Mesenchymal stem cell (in vitro differentiated cells and primary cell): ENCODE measurements around the gene ZFYVE19.

Experiments
- DNase-seq: peaks from one replicate; pipeline ENCODE4 v3.0.0-alpha.2; 2013
- H2AFZ ChIP-seq: one replicate; pipeline ENCODE4 v1.6.1; 2013; ENCODE audit warnings: low read depth, mild to moderate bottlenecking, control low read depth, inconsistent platforms, low read length, moderate library complexity
- H2AK5ac ChIP-seq: 2 replicates; pipeline ENCODE4 v1.6.1; 2013; ENCODE audit warnings: low read length, moderate library complexity, mild to moderate bottlenecking, inconsistent platforms; ENCODE audit not compliant: severe bottlenecking
- H2BK120ac ChIP-seq: one replicate; pipeline ENCODE4 v1.6.1; 2013; ENCODE audit warnings: low read depth, mild to moderate bottlenecking, inconsistent platforms, low read length, moderate library complexity
- H2BK12ac ChIP-seq, 2 experiments: one replicate each; pipeline ENCODE4 v1.6.1; 2013; ENCODE audit warnings: inconsistent platforms in 2 of 2, low read length in 2 of 2, mild to moderate bottlenecking in 2 of 2, moderate library complexity in 2 of 2, control low read depth in 1 of 2
- H2BK15ac ChIP-seq: one replicate; pipeline ENCODE4 v1.6.1; 2013; ENCODE audit warnings: mild to moderate bottlenecking, low read depth, inconsistent platforms; ENCODE audit not compliant: poor library complexity, severe bottlenecking
- H2BK5ac ChIP-seq: 2 replicates; pipeline ENCODE4 v1.6.1; 2013; ENCODE audit warnings: low read depth, mild to moderate bottlenecking, low read length, control low read depth, inconsistent platforms; ENCODE audit not compliant: poor library complexity, severe bottlenecking
- H3K14ac ChIP-seq, 2 experiments: one replicate each; pipeline ENCODE4 v1.6.1; 2013; ENCODE audit warnings: inconsistent platforms in 2 of 2, low read length in 2 of 2, control low read depth in 1 of 2, mild to moderate bottlenecking in 1 of 2, moderate library complexity in 1 of 2
- H3K18ac ChIP-seq, 2 experiments: one replicate each; pipeline ENCODE4 v1.6.1; 2013; ENCODE audit warnings: inconsistent platforms in 2 of 2, low read length in 2 of 2, control low read depth in 1 of 2, low read depth in 1 of 2, mild to moderate bottlenecking in 1 of 2
- H3K23ac ChIP-seq, 2 experiments: one replicate each; pipeline ENCODE4 v1.6.1; 2013; ENCODE audit warnings: inconsistent platforms in 2 of 2, low read length in 2 of 2, mild to moderate bottlenecking in 2 of 2, moderate library complexity in 2 of 2, control low read depth in 1 of 2
- H3K27ac ChIP-seq: 2 replicates; pipeline ENCODE4 v1.5.1; 2013; ENCODE audit warnings: mild to moderate bottlenecking, moderate library complexity, low read length, control low read depth, inconsistent platforms; ENCODE audit not compliant: poor library complexity, severe bottlenecking
- H3K27me3 ChIP-seq, 2 experiments: 2 replicates each; pipeline versions ENCODE4 v1.6.1 to v1.7.0; 2013; ENCODE audit warnings: low read length in 2 of 2, mild to moderate bottlenecking in 2 of 2, moderate library complexity in 2 of 2, control low read depth in 1 of 2, inconsistent platforms in 1 of 2; ENCODE audit not compliant: control insufficient read depth in 1 of 2, insufficient read depth in 1 of 2
- H3K36me3 ChIP-seq, 2 experiments: 2 replicates each; pipeline versions ENCODE4 v1.6.1 to v1.7.0; 2013; ENCODE audit warnings: low read length in 2 of 2, control low read depth in 1 of 2, inconsistent platforms in 1 of 2, low read depth in 1 of 2, mild to moderate bottlenecking in 1 of 2; ENCODE audit not compliant: insufficient read depth in 2 of 2, control insufficient read depth in 1 of 2
- H3K4ac ChIP-seq, 2 experiments: one replicate each; pipeline ENCODE4 v1.6.1; 2013; ENCODE audit warnings: inconsistent platforms in 2 of 2, low read length in 2 of 2, mild to moderate bottlenecking in 2 of 2, moderate library complexity in 2 of 2, control low read depth in 1 of 2, low read depth in 1 of 2
- H3K4me1 ChIP-seq: 2 replicates; pipeline ENCODE4 v1.6.1; 2013; ENCODE audit warnings: low read depth, low read length, control low read depth; ENCODE audit not compliant: control insufficient read depth, insufficient read depth
- H3K4me2 ChIP-seq: 2 replicates; pipeline ENCODE4 v1.6.1; 2013; ENCODE audit warnings: low read length, mild to moderate bottlenecking, inconsistent platforms; ENCODE audit not compliant: poor library complexity, severe bottlenecking
- H3K4me3 ChIP-seq, 2 experiments: 2 replicates each; pipeline versions ENCODE4 v1.5.1 to v1.7.0; 2013; ENCODE audit warnings: low read length in 2 of 2, mild to moderate bottlenecking in 2 of 2, control low read depth in 1 of 2, low read depth in 1 of 2; ENCODE audit not compliant: insufficient read depth in 1 of 2
- H3K79me1 ChIP-seq: replicated peaks from 2 replicates; pipeline ENCODE4 v1.6.1; 2013; ENCODE audit warnings: mild to moderate bottlenecking, control low read depth, low read length, inconsistent platforms; ENCODE audit not compliant: poor library complexity, severe bottlenecking
- H3K9ac ChIP-seq: 2 replicates; pipeline ENCODE4 v1.7.0; 2013; ENCODE audit warnings: mild to moderate bottlenecking, low read length, moderate library complexity
- H3K9me3 ChIP-seq: 2 replicates; pipeline ENCODE4 v1.7.0; 2013; ENCODE audit warnings: mild to moderate bottlenecking, low read length; ENCODE audit not compliant: control insufficient read depth
- H4K8ac ChIP-seq: one replicate; pipeline ENCODE4 v1.6.1; 2013; ENCODE audit warnings: inconsistent platforms, mild to moderate bottlenecking, low read length, moderate library complexity
- H4K91ac ChIP-seq: one replicate; pipeline ENCODE4 v1.6.1; 2013; ENCODE audit warnings: mild to moderate bottlenecking, low read length, inconsistent platforms
- WGBS: methylation state at CpG from one replicate; pipeline ENCODE4 v1.1.7; 2013; ENCODE audit warnings: mixed read lengths; 5-methylcytosine and 5-hydroxymethylcytosine counted together

The ZFYVE19 gene

DNA sequence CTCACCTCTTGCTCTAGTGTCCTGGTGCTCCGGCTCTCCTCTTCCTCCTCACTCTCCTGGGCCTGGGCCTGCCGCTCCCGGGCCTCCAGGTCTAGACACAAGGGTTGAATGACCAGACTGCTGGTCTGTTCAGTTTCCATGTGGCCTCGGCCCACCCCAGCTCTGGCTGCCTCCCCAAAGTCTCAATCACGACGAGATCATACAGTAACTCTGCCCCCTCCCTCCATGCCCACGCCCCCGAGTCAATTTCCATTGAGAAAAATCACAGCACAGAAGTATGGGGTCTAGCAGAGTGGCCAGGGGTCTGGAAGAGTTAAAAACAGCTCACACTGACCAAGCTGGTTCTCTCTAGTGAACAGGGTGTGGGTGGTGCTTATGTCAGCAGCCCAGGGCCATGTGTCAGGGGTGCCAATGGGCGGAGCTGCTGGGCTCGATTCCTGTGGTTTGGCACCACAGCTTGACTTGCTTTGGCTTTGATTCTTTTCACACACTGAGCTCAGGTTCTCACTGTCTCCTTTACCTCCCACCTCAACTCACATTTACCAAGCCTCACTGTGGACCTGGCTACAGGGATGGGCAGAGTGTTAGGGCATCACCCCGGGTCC lies 30.2 kb upstream of the ZFYVE19 start:
- H3K79me1 ChIP-seq = peaks cover 14% of the 10 kb centered on the region
- H3K4me2 ChIP-seq = no peak overlapping the region
- DNase-seq = no peak
- H3K36me3 ChIP-seq = peaks cover 69 to 74% of the 10 kb centered on the region in 2 experiments
- H3K27me3 ChIP-seq = no peaks in the 10 kb centered on the region
- H3K27ac ChIP-seq = no peak overlapping the region
- no peak overlapping the region for H3K18ac ChIP-seq
- no peak overlapping the region for H3K23ac ChIP-seq
- H3K9ac ChIP-seq = peak overlapping the region; percentile 28
- H3K4ac ChIP-seq = no peak overlapping the region
- H2BK5ac ChIP-seq = no peak overlapping the region
- no peak overlapping the region for H4K91ac ChIP-seq
- H3K4me1 ChIP-seq = peaks cover 13% of the 10 kb centered on the region
- H2BK120ac ChIP-seq = no peak overlapping the region
- no peak overlapping the region for H2BK15ac ChIP-seq
- H3K4me3 ChIP-seq = no peak overlapping the region
- no peak overlapping the region for H2AFZ ChIP-seq
- no peak overlapping the region for H2BK12ac ChIP-seq
- no peak overlapping the region for H4K8ac ChIP-seq
- no peak overlapping the region for H2AK5ac ChIP-seq
- 95% methylated on average over 9 of the region's 11 CpGs for WGBS
- no peaks in the 10 kb centered on the region for H3K9me3 ChIP-seq
- H3K14ac ChIP-seq = no peak overlapping the region

- Histone ChIP-seq H3K9ac (no peak overlapping the region), H2AFZ (no peak overlapping the region), H3K27me3 (no peaks in the 10 kb centered on the region), H2BK120ac (no peak overlapping the region), H2AK5ac (no peak overlapping the region), H4K91ac (no peak overlapping the region), H3K18ac (no peak overlapping the region), H3K14ac (no peak overlapping the region), H3K36me3 (peaks cover 19 to 20% of the 10 kb centered on the region in 2 experiments), H3K9me3 (no peaks in the 10 kb centered on the region), H3K4me3 (no peak overlapping the region), H2BK12ac (no peak overlapping the region), H3K79me1 (peaks cover 26% of the 10 kb centered on the region), H3K4me2 (no peak overlapping the region), H2BK5ac (no peak overlapping the region), H2BK15ac (no peak overlapping the region), H3K4me1 (peaks cover 2% of the 10 kb centered on the region), H4K8ac (no peak overlapping the region), H3K4ac (no peak overlapping the region), H3K27ac (no peak overlapping the region), H3K23ac (no peak overlapping the region)
- peak; percentile 34 for DNase-seq
- WGBS = 60% methylated on average over 7 of the region's 8 CpGs
These were observed 24.2 kb upstream of the ZFYVE19 start for GRCh38 chr15:40782609-40783227.

DNA sequence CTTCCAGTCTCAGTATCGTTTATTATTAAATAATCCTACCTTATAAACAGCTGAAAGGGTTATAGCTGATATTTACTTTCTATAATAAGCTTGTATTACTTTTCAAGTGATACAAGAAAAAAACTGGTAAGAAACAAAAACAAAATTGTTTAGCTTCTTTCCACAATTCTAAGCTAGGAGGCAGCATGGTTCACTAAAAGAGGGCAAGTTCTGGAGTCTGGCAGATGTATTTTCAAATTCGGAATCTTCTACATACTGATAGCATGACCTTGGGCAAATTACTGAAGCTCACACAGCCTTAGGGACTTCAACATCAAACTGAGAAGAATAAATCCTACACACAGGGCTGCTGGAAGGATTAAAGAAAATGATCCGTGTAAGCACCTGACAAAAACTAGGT lies 21.7 kb upstream of the ZFYVE19 start:
- H2AFZ ChIP-seq = no peak overlapping the region
- H2AK5ac ChIP-seq = no peak overlapping the region
- peaks cover 10% of the 10 kb centered on the region for H3K4me1 ChIP-seq
- H2BK15ac ChIP-seq = no peak overlapping the region
- WGBS = 88% methylated on average over 2 of the region's 3 CpGs
- H3K27me3 ChIP-seq = no peaks in the 10 kb centered on the region
- H3K9ac ChIP-seq = no peak overlapping the region
- H3K23ac ChIP-seq = no peak overlapping the region
- H3K4me3 ChIP-seq = no peak overlapping the region
- no peak overlapping the region for H3K27ac ChIP-seq
- H3K4me2 ChIP-seq = no peak overlapping the region
- H2BK120ac ChIP-seq = no peak overlapping the region
- H2BK12ac ChIP-seq = no peak overlapping the region
- no peak overlapping the region for H3K14ac ChIP-seq
- no peak for DNase-seq
- H3K79me1 ChIP-seq = peaks cover 26% of the 10 kb centered on the region
- H4K91ac ChIP-seq = no peak overlapping the region
- H3K36me3 ChIP-seq = peaks cover 0 to under 1% of the 10 kb centered on the region in 2 experiments
- no peak overlapping the region for H3K18ac ChIP-seq
- H2BK5ac ChIP-seq = no peak overlapping the region
- no peaks in the 10 kb centered on the region for H3K9me3 ChIP-seq
- no peak overlapping the region for H4K8ac ChIP-seq
- no peak overlapping the region for H3K4ac ChIP-seq

GRCh38 chr15:40785814-40786213 lies 21.1 kb upstream of the ZFYVE19 start:
- H3K79me1 ChIP-seq = peaks cover 25% of the 10 kb centered on the region
- no peak for DNase-seq
- H3K27me3 ChIP-seq = no peaks in the 10 kb centered on the region
- H3K27ac ChIP-seq = no peak overlapping the region
- H3K4me1 ChIP-seq = peaks cover 10% of the 10 kb centered on the region
- H2BK12ac ChIP-seq = no peak overlapping the region
- no peak overlapping the region for H2BK15ac ChIP-seq
- no peak overlapping the region for H3K14ac ChIP-seq
- H4K8ac ChIP-seq = no peak overlapping the region
- WGBS = 98% methylated on average over 1 of the region's 2 CpGs
- no peak overlapping the region for H2BK5ac ChIP-seq
- H3K18ac ChIP-seq = no peak overlapping the region
- no peaks in the 10 kb centered on the region for H3K9me3 ChIP-seq
- H3K4me3 ChIP-seq = no peak overlapping the region
- H2BK120ac ChIP-seq = no peak overlapping the region
- H2AK5ac ChIP-seq = no peak overlapping the region
- no peaks in the 10 kb centered on the region for H3K36me3 ChIP-seq
- no peak overlapping the region for H3K9ac ChIP-seq
- H4K91ac ChIP-seq = no peak overlapping the region
- H3K4ac ChIP-seq = no peak overlapping the region
- no peak overlapping the region for H3K23ac ChIP-seq
- H2AFZ ChIP-seq = no peak overlapping the region
- no peak overlapping the region for H3K4me2 ChIP-seq
